ENCODE data around the gene CAMTA1. TPM values are rescaled to one million over a fixed set of nuclear protein-coding genes. Genes with fewer than 3 reads are reported as not detected.

Gene CAMTA1
- polyA plus RNA-seq, 1 donor (not counting 4 experiments of a cell fraction or from before 2014, with no cell fraction given), result 51.4 TPM

DNA sequence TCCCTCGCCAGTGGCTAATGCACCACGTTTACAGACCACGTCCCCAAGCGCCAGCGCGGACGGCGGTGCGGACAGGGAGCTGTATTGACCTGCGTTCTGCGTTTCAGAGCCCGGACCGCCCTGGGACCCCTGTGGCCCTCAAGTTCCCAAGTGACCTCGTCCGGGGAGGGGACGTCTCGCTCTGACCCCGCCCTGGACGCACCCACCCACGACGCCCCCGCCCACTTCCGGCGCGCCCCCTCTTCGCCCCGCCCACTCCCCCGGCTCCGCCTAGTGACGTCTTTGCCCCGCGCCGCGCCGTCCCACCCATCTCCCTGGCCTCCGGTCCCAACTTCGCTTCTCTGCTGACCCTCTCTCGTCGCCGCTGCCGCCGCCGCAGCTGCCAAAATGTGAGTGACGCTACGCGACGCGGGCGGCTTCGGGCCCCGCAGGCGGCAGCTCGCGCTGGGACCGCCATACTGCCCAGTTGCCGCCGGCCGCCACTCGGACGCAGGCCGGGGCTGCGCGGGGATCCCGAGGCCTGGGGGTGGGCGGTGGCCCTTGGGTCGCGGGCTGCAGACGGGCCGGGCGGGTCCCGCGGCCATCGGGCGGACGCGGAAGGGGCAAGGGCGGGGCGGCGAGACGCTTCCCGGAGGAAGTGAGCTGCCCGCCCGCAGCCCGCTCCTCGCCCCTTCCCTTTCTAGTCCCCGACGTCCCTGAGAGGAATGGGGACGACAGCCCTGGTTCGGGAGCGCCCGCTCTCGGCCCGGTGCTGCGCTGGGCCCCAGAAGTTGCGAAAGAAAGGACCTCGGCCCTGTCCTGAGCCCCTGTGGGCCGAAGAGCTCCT, 986.0 kb downstream of the CAMTA1 start, which contains the start of gene VAMP3:
VAMP3 (plus strand) TSS at position 300 of the 826 bp plus-strand sequence; CDS start at position 388, 88 bp downstream.
- TF ChIP-seq, protein P1, sequence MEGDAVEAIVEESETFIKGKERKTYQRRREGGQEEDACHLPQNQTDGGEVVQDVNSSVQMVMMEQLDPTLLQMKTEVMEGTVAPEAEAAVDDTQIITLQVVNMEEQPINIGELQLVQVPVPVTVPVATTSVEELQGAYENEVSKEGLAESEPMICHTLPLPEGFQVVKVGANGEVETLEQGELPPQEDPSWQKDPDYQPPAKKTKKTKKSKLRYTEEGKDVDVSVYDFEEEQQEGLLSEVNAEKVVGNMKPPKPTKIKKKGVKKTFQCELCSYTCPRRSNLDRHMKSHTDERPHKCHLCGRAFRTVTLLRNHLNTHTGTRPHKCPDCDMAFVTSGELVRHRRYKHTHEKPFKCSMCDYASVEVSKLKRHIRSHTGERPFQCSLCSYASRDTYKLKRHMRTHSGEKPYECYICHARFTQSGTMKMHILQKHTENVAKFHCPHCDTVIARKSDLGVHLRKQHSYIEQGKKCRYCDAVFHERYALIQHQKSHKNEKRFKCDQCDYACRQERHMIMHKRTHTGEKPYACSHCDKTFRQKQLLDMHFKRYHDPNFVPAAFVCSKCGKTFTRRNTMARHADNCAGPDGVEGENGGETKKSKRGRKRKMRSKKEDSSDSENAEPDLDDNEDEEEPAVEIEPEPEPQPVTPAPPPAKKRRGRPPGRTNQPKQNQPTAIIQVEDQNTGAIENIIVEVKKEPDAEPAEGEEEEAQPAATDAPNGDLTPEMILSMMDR (optimal IDR thresholded peaks at IDR 0.05 in 1 of 3, IDR thresholded peaks at IDR 0.05 in 1 of 3, conservative IDR thresholded peaks at IDR 0.05 in 1 of 3; ENCODE audit: extremely low read depth in 1 of 3, insufficient read depth in 2 of 3, low read length in 3 of 3), result no peak
- TF ChIP-seq EZH2 (IDR thresholded peaks at IDR 0.05; ENCODE audit: low read length), result no peak
- Histone ChIP-seq H3K79me2 (ENCODE audit: control insufficient read depth, insufficient read depth, low read length) (peaks cover 38% of the 10 kb centered on the region), H3K4me1 (ENCODE audit: control insufficient read depth, extremely low read depth, insufficient read depth, low read length) (peaks cover 23% of the 10 kb centered on the region), H3K9ac (ENCODE audit: control insufficient read depth, extremely low read depth, insufficient read depth, low read length) (peak within 1 kb of the TSS; percentile 93), H3K4me3 (ENCODE audit: control insufficient read depth in 2 of 3, extremely low read depth in 1 of 3, insufficient read depth in 2 of 3, low read depth in 1 of 3, low read length in 3 of 3) (peak within 1 kb of the TSS; percentile 74 to 95 (median 95)), H3K36me3 (ENCODE audit: control insufficient read depth in 2 of 2, extremely low read depth in 1 of 2, insufficient read depth in 2 of 2, low read length in 2 of 2) (peaks cover 3 to 5% of the 10 kb centered on the region in 2 experiments), H3K9me3 (ENCODE audit: control insufficient read depth, low read depth, low read length) (no peaks in the 10 kb centered on the region), H4K20me1 (ENCODE audit: control insufficient read depth, extremely low read depth, insufficient read depth, low read length) (no peaks in the 10 kb centered on the region), H3K27ac (ENCODE audit: control insufficient read depth, insufficient read depth, low read length) (peak within 1 kb of the TSS; percentile 83), H3K27me3 (ENCODE audit: control insufficient read depth, extremely low read depth, insufficient read depth, low read length) (no peaks in the 10 kb centered on the region), H3K4me2 (ENCODE audit: control insufficient read depth, extremely low read depth, insufficient read depth, low read depth, low read length) (peak within 1 kb of the TSS; percentile 98), H3K9me1 (ENCODE audit: control insufficient read depth, extremely low read depth, insufficient read depth, low read length) (peaks cover 2% of the 10 kb centered on the region), H2AFZ (ENCODE audit: control insufficient read depth, low read length) (peak within 1 kb of the TSS; percentile 100)
- FAIRE-seq, result no peak
- peak; percentile 17 for DNase-seq (ENCODE audit: low read depth, low spot score)
- dilution Hi-C loops (cut with MboI; ENCODE audit: extremely low pct_ligation_motif_present, low sequenced_read_pairs), result no loop called here

DNA sequence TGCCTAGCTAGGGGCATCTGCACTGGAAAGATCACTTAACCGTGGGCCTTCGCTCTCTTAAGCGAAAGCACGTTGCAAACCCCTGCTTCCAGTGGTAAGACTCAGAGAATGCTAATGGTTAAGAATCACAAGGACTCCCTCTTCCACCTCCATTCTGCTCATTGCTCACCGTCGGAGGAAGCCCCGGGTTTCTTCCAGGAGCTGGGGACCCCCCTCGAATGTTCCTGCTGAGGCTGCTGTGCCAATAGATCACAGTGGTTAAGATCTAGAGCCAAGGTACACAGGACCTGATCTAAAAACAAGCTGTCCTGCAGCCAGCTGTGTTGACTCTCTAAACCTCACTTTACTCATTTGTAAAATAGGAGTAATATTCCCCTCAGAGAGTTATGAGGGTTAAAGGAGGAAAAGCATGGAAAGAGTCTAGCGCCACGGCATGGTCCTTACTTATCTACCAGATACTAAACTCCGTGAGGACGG, 986.6 kb downstream of the CAMTA1 start:
- Histone ChIP-seq H3K36me3 (ENCODE audit: control insufficient read depth in 2 of 2, extremely low read depth in 1 of 2, insufficient read depth in 2 of 2, low read length in 2 of 2) (peaks cover 5 to 6% of the 10 kb centered on the region in 2 experiments), H3K27me3 (ENCODE audit: control insufficient read depth, extremely low read depth, insufficient read depth, low read length) (no peaks in the 10 kb centered on the region), H2AFZ (ENCODE audit: control insufficient read depth, low read length) (peak overlapping the region; percentile 45), H3K27ac (ENCODE audit: control insufficient read depth, insufficient read depth, low read length) (peak overlapping the region; percentile 83), H3K4me2 (ENCODE audit: control insufficient read depth, extremely low read depth, insufficient read depth, low read depth, low read length) (peak overlapping the region; percentile 90), H3K79me2 (ENCODE audit: control insufficient read depth, insufficient read depth, low read length) (peaks cover 38% of the 10 kb centered on the region), H3K9me1 (ENCODE audit: control insufficient read depth, extremely low read depth, insufficient read depth, low read length) (peaks cover 2% of the 10 kb centered on the region), H3K9me3 (ENCODE audit: control insufficient read depth, low read depth, low read length) (no peaks in the 10 kb centered on the region), H4K20me1 (ENCODE audit: control insufficient read depth, extremely low read depth, insufficient read depth, low read length) (no peaks in the 10 kb centered on the region), H3K9ac (ENCODE audit: control insufficient read depth, extremely low read depth, insufficient read depth, low read length) (peak overlapping the region; percentile 93), H3K4me3 (ENCODE audit: control insufficient read depth in 2 of 3, extremely low read depth in 1 of 3, insufficient read depth in 2 of 3, low read depth in 1 of 3, low read length in 3 of 3) (peak overlapping the region; percentile 74 to 95 (median 95)), H3K4me1 (ENCODE audit: control insufficient read depth, extremely low read depth, insufficient read depth, low read length) (peaks cover 23% of the 10 kb centered on the region)
- dilution Hi-C loops (cut with MboI; ENCODE audit: extremely low pct_ligation_motif_present, low sequenced_read_pairs), result no loop called here
- TF ChIP-seq, protein P1 (optimal IDR thresholded peaks at IDR 0.05 in 1 of 3, IDR thresholded peaks at IDR 0.05 in 1 of 3, conservative IDR thresholded peaks at IDR 0.05 in 1 of 3; ENCODE audit: extremely low read depth in 1 of 3, insufficient read depth in 2 of 3, low read length in 3 of 3), result no peak
- TF ChIP-seq EZH2 (IDR thresholded peaks at IDR 0.05; ENCODE audit: low read length), result no peak
- peak; percentile 67 for FAIRE-seq
- no peak for DNase-seq (ENCODE audit: low read depth, low spot score)

Data from keratinocyte (primary cell).